GM12801 (cell line): ENCODE data around the gene KIRREL1.

Experiments used
- TF ChIP-seq, protein P1 (sequence below): IDR thresholded peaks from one replicate; pipeline ENCODE4 v1.5.1; 2011; ENCODE audit warnings: control low read depth; ENCODE audit not compliant: insufficient read length; ENCODE audit errors: extremely low read depth

KIRREL1 gene

DNA sequence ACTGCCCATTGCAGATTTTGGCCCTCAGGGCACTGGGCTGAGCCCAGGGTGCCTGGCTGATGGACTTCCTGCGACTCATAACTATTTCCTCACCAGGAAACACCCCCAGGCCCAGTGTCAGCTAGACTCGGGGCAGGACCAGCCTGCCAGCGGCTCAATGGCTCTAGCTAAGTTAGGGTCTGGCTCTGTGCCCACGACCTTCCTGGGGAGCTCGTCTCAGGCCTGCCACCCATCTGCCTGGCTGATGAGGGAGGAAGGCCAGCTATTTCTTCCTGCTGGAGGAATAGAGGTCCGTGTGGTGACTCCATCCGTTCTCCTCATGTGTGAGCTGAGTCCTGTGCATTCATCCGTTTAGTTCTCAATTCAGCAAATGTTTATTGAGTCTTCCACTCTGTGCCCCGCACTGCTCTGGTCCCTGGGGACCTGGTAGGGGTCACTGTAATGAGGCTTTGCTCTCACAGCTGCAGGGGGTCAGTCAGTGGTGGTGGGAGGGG, 44.5 kb downstream of the KIRREL1 start:
- TF ChIP-seq, protein P1, sequence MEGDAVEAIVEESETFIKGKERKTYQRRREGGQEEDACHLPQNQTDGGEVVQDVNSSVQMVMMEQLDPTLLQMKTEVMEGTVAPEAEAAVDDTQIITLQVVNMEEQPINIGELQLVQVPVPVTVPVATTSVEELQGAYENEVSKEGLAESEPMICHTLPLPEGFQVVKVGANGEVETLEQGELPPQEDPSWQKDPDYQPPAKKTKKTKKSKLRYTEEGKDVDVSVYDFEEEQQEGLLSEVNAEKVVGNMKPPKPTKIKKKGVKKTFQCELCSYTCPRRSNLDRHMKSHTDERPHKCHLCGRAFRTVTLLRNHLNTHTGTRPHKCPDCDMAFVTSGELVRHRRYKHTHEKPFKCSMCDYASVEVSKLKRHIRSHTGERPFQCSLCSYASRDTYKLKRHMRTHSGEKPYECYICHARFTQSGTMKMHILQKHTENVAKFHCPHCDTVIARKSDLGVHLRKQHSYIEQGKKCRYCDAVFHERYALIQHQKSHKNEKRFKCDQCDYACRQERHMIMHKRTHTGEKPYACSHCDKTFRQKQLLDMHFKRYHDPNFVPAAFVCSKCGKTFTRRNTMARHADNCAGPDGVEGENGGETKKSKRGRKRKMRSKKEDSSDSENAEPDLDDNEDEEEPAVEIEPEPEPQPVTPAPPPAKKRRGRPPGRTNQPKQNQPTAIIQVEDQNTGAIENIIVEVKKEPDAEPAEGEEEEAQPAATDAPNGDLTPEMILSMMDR = no peak

DNA sequence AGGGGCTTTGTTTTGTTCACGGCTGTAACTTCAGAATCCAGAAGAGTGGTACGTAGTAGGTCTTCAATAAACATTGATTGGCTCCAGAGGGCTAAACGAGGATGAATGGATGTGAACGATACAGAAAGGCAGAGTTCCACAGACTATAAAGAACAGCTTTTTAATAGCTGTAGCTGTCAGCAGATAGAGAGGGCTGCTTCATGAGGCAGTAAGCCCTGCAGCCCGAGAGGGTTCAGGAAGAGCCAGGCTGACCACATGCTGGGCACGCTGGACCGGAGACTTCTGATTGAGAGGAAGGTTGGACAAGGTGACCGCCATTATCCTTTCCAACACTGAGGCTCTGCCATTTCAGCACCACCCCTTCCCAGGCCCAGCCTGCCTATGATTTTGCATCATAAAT, 45.3 kb downstream of the KIRREL1 start:
- TF ChIP-seq, protein P1 = no peak

DNA sequence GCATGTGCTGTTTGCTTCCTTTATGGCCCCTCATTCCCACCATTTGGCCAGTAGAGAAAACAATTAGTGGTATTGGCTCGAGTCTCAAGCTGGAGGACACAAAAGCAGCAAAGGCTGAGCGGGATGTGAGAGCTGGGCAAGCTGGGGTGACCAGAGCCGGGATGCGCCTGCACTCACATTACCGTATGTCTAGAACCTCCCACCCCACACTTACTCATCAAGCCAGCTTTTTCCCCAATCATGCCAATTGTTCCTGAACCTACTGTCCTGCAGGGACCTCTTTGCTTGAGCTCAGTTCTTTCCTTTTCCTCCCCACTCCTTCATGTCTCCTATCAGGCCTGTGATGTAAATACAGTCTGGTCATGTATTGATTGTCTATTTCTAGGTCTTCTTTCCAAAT, 45.9 kb downstream of the KIRREL1 start:
- TF ChIP-seq, protein P1 = no peak

DNA sequence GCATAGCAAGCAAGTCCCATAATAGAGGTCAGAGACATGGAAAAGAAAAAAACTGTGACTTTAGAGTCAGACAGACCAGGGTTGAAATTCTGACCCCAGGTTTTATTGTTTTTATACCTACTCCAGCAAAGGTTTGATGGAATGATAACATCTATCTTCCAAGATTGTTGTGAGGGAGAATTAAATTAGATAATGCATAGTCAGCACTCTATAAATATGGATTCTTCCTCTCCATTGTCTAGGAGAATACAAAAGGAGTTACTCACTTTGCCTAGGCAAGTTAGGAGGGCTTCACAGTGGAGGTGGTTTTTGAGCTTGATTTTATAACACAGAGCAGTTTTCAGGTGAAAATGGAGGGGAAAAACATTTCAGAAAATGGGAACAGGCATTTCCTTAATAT, 46.9 kb downstream of the KIRREL1 start:
- TF ChIP-seq, protein P1 = no peak

DNA sequence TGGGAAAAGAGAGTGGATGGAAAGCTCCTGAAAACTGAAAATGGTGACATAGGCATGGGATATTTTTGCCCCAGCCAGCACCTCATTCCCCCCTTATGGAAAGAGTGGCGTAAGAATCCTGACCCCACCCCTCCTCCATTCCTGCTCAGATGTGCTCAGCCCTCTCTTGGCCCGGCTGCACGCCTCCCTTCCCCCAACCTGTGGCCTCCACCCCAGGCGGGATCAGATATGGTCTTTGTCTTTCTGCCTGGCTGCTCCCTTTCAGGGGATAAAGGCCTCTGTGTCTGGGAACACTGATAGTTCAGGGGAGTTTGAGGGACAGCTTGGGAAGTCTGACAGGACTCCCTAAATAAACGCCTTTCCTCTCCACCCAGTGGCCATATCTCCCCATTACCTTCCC, 49.8 kb downstream of the KIRREL1 start:
- TF ChIP-seq, protein P1 = no peak

DNA sequence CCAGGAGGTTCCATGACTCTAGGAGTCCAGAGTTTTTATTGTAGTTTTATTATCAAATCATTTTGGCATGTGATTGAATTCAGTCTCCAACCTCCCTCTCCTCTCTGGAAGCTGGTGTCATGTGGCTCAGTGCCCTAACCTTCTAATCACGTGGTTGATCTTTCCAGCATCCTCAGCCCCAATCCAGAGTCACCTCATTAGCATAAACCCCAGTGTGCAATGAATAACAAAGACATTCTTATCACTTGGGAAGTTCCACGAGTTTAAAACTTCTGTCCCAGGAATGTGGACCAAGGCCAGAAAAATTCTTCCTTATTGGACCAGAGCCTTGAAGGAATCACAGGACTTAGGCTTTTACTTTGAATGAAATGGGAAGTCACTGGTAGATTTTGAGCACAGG, 52.2 kb downstream of the KIRREL1 start:
- TF ChIP-seq, protein P1 = no peak

DNA sequence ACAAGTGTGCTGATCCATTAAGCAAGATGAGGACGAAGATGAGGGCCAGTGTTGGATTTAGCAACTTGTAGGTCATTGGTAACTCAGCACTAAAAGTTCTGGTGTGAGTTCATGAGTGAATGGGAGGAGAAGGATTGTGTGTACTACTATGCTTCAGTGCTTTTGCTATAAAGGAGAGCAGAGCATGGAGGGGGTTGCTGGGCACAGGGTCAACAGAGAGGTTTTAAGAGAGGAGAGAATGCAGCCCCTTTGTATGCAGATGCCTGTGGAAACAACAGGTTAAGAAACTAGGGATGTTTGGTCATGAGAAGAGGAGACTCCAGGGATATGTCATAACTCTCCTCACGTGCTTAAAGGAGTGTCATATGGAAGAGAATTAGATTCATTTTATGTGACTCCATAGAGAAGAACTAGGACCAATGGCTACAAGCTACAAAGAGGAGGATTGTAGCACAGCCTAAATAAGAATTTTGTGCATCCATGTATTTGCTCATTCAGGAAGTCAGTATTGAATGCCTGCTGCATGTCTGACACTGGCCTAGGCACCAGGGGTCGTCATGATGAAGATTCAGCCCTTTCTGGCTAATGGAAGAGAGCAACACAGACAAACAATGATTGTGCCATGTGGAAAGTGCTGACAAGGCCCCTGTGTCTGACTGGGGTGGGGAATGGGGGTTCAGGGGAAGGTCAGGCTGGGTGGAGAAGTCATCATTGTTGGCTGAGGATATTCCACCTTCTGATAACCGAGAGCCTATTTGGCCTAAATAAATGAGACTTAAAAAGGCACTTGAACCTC, 53.5 kb downstream of the KIRREL1 start:
- TF ChIP-seq, protein P1 = no peak
